GM23248 (cell line): Measurements from ENCODE around the gene SMARCA2. TPM values are rescaled to one million over a fixed set of nuclear protein-coding genes. Genes with fewer than 3 reads are reported as not detected.

ENCODE experiments used
- DNase-seq: peaks from one replicate; pipeline ENCODE4 v3.0.0-alpha.2; 2015
- H2AFZ ChIP-seq: fragments of 200-600 bp; sonication (generic); 2 replicates; pipeline ENCODE4 v1.6.1; 2016; ENCODE audit warnings: antibody characterized with exemption
- H3F3A ChIP-seq: fragments of 200-600 bp; sonication (generic); 2 replicates; pipeline ENCODE4 v1.6.1; 2016; ENCODE audit warnings: mild to moderate bottlenecking, antibody characterized with exemption, mixed run types; ENCODE audit not compliant: insufficient read depth
- H3K27ac ChIP-seq: fragments of 200-600 bp; sonication (generic); 2 replicates; pipeline ENCODE4 v1.5.1; 2016; ENCODE audit warnings: mild to moderate bottlenecking
- H3K27me3 ChIP-seq: fragments of 200-600 bp; sonication (generic); replicated peaks from 2 replicates; pipeline ENCODE4 v1.6.1; 2016; ENCODE audit warnings: mild to moderate bottlenecking; ENCODE audit not compliant: insufficient read depth
- H3K36me3 ChIP-seq: fragments of 200-600 bp; sonication (generic); 2 replicates; pipeline ENCODE4 v1.6.1; 2016; ENCODE audit warnings: low read depth, mild to moderate bottlenecking
- H3K4me1 ChIP-seq: fragments of 200-600 bp; sonication (generic); 2 replicates; pipeline ENCODE4 v1.6.1; 2016; ENCODE audit warnings: mild to moderate bottlenecking; ENCODE audit not compliant: insufficient read depth
- H3K4me2 ChIP-seq: fragments of 200-600 bp; sonication (generic); one replicate; pipeline ENCODE4 v1.6.1; 2016; ENCODE audit warnings: mild to moderate bottlenecking; ENCODE audit not compliant: unreplicated experiment
- H3K4me3 ChIP-seq: fragments of 200-600 bp; sonication (generic); 2 replicates; pipeline ENCODE4 v1.5.1; 2016; ENCODE audit warnings: mild to moderate bottlenecking
- H3K79me2 ChIP-seq: fragments of 200-600 bp; sonication (generic); 2 replicates; pipeline ENCODE4 v1.6.1; 2016; ENCODE audit warnings: mild to moderate bottlenecking; ENCODE audit not compliant: insufficient read depth
- H3K9ac ChIP-seq: fragments of 200-600 bp; sonication (generic); 2 replicates; pipeline ENCODE4 v1.6.1; 2016; ENCODE audit warnings: mild to moderate bottlenecking
- H3K9me2 ChIP-seq: fragments of 200-600 bp; sonication (generic); 2 replicates; pipeline ENCODE4 v1.6.1; 2016; ENCODE audit warnings: mixed run types, mild to moderate bottlenecking, moderate library complexity; ENCODE audit not compliant: insufficient read depth
- H3K9me3 ChIP-seq: fragments of 200-600 bp; sonication (generic); one replicate; pipeline ENCODE4 v1.6.1; 2017; ENCODE audit warnings: low read depth
- H4K20me1 ChIP-seq: fragments of 200-600 bp; sonication (generic); 2 replicates; pipeline ENCODE4 v1.6.0; 2016; ENCODE audit not compliant: insufficient read depth
- EZH2 ChIP-seq: fragments of 200-600 bp; sonication (generic); IDR thresholded peaks from 2 replicates; pipeline ENCODE4 v1.6.1; 2018; ENCODE audit warnings: antibody characterized with exemption, mild to moderate bottlenecking; ENCODE audit not compliant: insufficient read depth, poor library complexity, severe bottlenecking
- EZH2phosphoT487 ChIP-seq: fragments of 200-600 bp; sonication (generic); IDR thresholded peaks from 2 replicates; pipeline ENCODE4 v1.6.1; 2018; ENCODE audit warnings: antibody characterized with exemption, moderate library complexity, mild to moderate bottlenecking, low read depth; ENCODE audit not compliant: insufficient read depth
- WGBS, 2 experiments: methylation state at CpG; one replicate each; pipeline ENCODE4 v1.1.6; 2015 to 2017; ENCODE audit warnings: low lambda C conversion rate in 2 of 2, low coverage in 1 of 2; ENCODE audit errors: missing lambda C conversion rate in 2 of 2; 5-methylcytosine and 5-hydroxymethylcytosine counted together
- in situ Hi-C: fragments of 300-500 bp; cut with MboI; formaldehyde crosslinking; loops from 2 replicates; pipeline ENCODE4 v1.15.0; 2020
- polyA plus RNA-seq: library from polyadenylated mRNA; unstranded; fragments of >200 nt; fragmentation: Nextera tagmentation; extraction: Ambion mirVana; gene quantifications from 2 replicates; pipeline ENCODE4 v1.2.1, GENCODE V29; 2016
- total RNA-seq: library from RNA; depleted of rRNA; stranded (reverse); fragments of >200 nt; shearing (Covaris generic); gene quantifications from 2 replicates; pipeline ENCODE4 v1.2.3, GENCODE V29; 2014

The SMARCA2 gene
- total and polyA plus RNA-seq, 2 experiments from 2014 or later: 26.7 to 47.4 TPM

DNA sequence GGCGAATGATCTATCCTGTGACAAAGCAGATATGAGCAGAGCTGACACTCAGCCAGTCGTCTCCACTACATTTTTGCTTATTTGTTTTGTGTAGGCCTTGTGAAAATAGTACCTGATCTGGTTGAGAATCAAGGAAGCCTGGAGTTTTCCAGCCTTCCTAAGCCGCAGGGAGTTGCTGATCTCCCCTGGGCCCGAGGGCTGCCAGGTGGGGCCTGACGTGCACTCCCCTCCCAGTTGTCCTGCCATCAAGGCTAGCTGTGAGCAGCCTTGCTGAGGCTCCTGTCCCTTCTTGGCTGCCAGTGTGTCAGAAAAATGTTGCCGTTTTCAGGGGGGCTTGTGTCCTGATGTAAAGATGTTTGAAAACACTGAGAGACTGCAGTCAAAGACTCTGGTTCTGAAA lies 102.4 kb downstream of the SMARCA2 start:
- Histone ChIP-seq H4K20me1 (no peaks in the 10 kb centered on the region), H3K9me3 (no peaks in the 10 kb centered on the region), H3K79me2 (no peaks in the 10 kb centered on the region), H3K4me1 (peaks cover 12% of the 10 kb centered on the region), H3K4me2 (no peak overlapping the region), H3K9ac (no peak overlapping the region), H3K4me3 (no peak overlapping the region), H3K36me3 (0 out of 2 replicates have a peak, but pooled peaks cover 6% of the 10 kb centered on the region), H3F3A (no peaks in the 10 kb centered on the region), H3K27me3 (no peaks in the 10 kb centered on the region), H2AFZ (no peak overlapping the region), H3K9me2 (no peaks in the 10 kb centered on the region), H3K27ac (no peak overlapping the region)
- WGBS, 2 experiments: 79 to 80% methylated on average over 6 of the region's 6 CpGs
- DNase-seq: no peak
- TF ChIP-seq EZH2phosphoT487 (no peak), EZH2 (no peak)
- in situ Hi-C loops: loop anchor here (10.0 kb wide), 1 partner anchor 63 kb away; no protein-coding TSS in a partner anchor

DNA sequence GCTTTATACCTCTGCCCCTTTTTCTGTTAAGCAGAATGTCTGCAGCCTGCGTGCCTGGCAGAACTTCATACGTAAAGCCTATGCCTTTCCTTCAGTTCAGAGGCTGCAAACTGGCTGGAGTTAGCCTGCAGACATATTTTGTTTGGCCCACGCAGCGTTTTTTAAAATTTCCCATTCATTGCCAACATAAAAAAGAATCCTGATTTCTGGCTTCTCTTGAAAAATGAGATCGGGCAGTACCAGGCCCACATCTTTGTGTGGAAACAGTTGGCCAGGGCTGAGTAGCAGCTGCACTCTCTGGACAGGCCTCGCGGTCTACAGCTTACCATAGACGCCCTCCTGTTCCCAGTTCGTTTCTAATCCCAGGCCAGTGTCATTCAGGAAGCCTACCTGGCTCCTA lies 104.4 kb downstream of the SMARCA2 start:
- Histone ChIP-seq H2AFZ (no peak overlapping the region), H3K9me2 (no peaks in the 10 kb centered on the region), H3K9me3 (no peaks in the 10 kb centered on the region), H3K4me3 (no peak overlapping the region), H4K20me1 (no peaks in the 10 kb centered on the region), H3K36me3 (peaks cover 6% of the 10 kb centered on the region; the same call in 1 of the 2 replicates), H3K9ac (no peak overlapping the region), H3K79me2 (no peaks in the 10 kb centered on the region), H3F3A (no peaks in the 10 kb centered on the region), H3K4me2 (no peak overlapping the region), H3K27ac (no peak overlapping the region), H3K4me1 (peaks cover 12% of the 10 kb centered on the region), H3K27me3 (no peaks in the 10 kb centered on the region)
- in situ Hi-C loops: loop anchor here (10.0 kb wide), 1 partner anchor 65 kb away; no protein-coding TSS in a partner anchor
- TF ChIP-seq EZH2 (no peak), EZH2phosphoT487 (no peak)
- 35 to 37% methylated on average over 9 of the region's 9 CpGs for WGBS, 2 experiments
- DNase-seq: no peak

DNA sequence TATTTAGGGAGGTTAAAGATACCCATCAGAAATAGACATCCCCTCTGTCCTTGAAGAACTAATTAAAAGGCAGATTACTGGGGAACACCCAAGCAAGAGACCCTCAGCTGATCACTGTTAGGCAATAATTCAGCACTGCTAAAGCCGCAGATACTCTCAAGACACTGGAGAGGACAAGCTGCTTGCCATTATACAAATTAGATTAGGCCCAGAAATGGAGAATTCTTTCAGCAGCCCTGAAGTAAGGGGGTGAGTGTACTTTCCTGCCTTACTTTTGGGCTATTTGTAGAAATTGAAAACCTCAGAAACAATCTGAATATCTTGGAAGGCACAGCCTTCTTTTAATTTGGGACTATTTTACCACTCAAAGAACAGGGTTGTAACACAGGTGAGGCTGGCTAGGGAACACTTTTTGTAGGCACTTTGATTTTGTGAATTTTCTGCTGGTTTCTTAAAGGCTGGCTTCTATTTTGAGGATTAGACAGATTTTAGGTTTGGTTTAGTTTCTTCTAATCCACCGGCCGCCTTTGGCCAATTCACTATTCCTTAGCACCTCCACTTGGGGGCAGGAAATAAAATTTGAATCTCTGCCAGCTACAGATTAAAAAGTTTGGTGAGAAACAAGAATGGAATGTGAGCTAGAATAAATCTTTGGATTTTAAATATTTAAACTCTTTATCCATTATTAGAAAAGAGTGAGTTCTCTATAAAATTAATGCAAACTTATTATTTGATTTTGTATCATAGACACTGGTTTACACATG lies 106.0 kb downstream of the SMARCA2 start:
- no peaks in the 10 kb centered on the region for H3K27me3 ChIP-seq
- H4K20me1 ChIP-seq: no peaks in the 10 kb centered on the region
- H3K9me3 ChIP-seq: no peaks in the 10 kb centered on the region
- H3K4me1 ChIP-seq: peaks cover 18% of the 10 kb centered on the region
- peak overlapping the region; percentile 21 for H3K4me2 ChIP-seq
- WGBS, 2 experiments: 54 to 62% methylated on average over 3 of the region's 3 CpGs
- H3K9me2 ChIP-seq: no peaks in the 10 kb centered on the region
- peaks cover 7% of the 10 kb centered on the region; the same call in 1 of the 2 replicates for H3K79me2 ChIP-seq
- H3K4me3 ChIP-seq: no peak overlapping the region
- peak; percentile 56 for DNase-seq
- H3F3A ChIP-seq: 0 out of 2 replicates have a peak, but pooled peaks cover 3% of the 10 kb centered on the region
- no peak overlapping the region for H3K9ac ChIP-seq
- TF ChIP-seq EZH2 (no peak), EZH2phosphoT487 (no peak)
- H3K36me3 ChIP-seq: peaks cover 6% of the 10 kb centered on the region; the same call in 1 of the 2 replicates
- no peak overlapping the region for H3K27ac ChIP-seq
- H2AFZ ChIP-seq: no peak overlapping the region
- in situ Hi-C loops: no loop called here

DNA sequence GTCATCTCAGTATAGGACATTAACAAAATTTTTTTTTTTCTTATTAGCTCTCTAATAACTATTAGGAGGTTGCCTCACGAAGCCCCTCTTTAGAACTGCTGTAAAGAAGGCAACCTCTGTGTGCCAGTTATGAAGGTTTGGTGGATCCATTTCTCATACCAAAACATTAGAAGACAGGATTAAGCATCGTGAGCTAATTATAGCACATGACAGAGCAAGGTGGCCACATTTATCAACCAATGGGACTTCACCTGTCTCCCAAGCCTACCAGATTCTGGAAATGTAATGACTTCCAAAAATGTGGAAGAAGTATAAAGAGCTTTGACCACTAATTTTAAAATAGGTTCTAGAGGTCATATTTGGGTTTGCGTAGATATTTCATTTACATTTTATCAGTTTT lies 107.2 kb downstream of the SMARCA2 start:
- H4K20me1 ChIP-seq: no peaks in the 10 kb centered on the region
- TF ChIP-seq EZH2phosphoT487 (no peak), EZH2 (no peak)
- DNase-seq: no peak
- H3F3A ChIP-seq: peaks cover 15% of the 10 kb centered on the region
- 97 to 98% methylated on average over 3 of the region's 3 CpGs for WGBS, 2 experiments
- H3K9me2 ChIP-seq: no peaks in the 10 kb centered on the region
- H3K36me3 ChIP-seq: peaks cover 6% of the 10 kb centered on the region; the same call in 1 of the 2 replicates
- no peaks in the 10 kb centered on the region for H3K27me3 ChIP-seq
- H3K9ac ChIP-seq: no peak overlapping the region
- in situ Hi-C loops: no loop called here
- H3K9me3 ChIP-seq: no peaks in the 10 kb centered on the region
- peaks cover 30% of the 10 kb centered on the region for H3K4me1 ChIP-seq
- H2AFZ ChIP-seq: no peak overlapping the region
- peaks cover 14% of the 10 kb centered on the region for H3K79me2 ChIP-seq
- H3K4me3 ChIP-seq: no peak overlapping the region
- H3K4me2 ChIP-seq: no peak overlapping the region
- no peak overlapping the region for H3K27ac ChIP-seq
